Measurements from ENCODE around the gene LGALS3BP. TPM values are rescaled to one million over a fixed set of nuclear protein-coding genes. Genes with fewer than 3 reads are reported as not detected.
"Not testable (repeated sequence)": the region's sequence is repeated elsewhere in the genome, so short reads cannot be mapped to it uniquely, and the experiment has no call there.

Gene LGALS3BP
- total and polyA plus RNA-seq, 2 of the 8 experiments (the other 6 are each of a cell fraction or from before 2014, with no cell fraction given): 56.1 to 61.6 TPM

GRCh38 chr17:78962984-78963348 lies 16.8 kb downstream of the LGALS3BP start:
- H3K56ac ChIP-seq (replicated peaks; ENCODE audit: insufficient read length, low read depth, low read length); H3K23ac ChIP-seq (ENCODE audit: insufficient read length); FAIRE-seq; H4K5ac ChIP-seq (ENCODE audit: insufficient read length, low read depth, low read length); H2AK5ac ChIP-seq (ENCODE audit: low read depth, low read length); H3K4me2 ChIP-seq (ENCODE audit: insufficient read depth in 1 of 2, low read depth in 2 of 2, low read length in 2 of 2); H4K91ac ChIP-seq (replicated peaks; ENCODE audit: insufficient read length, low read length); H2BK5ac ChIP-seq (ENCODE audit: low read depth, low read length); POLR2A ChIA-PET (ENCODE audit: partially characterized antibody); DNase-seq (ENCODE audit: low read depth in 1 of 2, low spot score in 2 of 2); H2BK12ac ChIP-seq (ENCODE audit: low read depth, low read length); H3K14ac ChIP-seq (ENCODE audit: insufficient read length); H4K8ac ChIP-seq (ENCODE audit: extremely low read depth, insufficient read depth, low read length); H2AFZ ChIP-seq (ENCODE audit: low read length); H3K4me3 ChIP-seq (ENCODE audit: extremely low read depth in 1 of 4, insufficient read depth in 2 of 4, low read depth in 3 of 4, low read length in 4 of 4); H3K79me1 ChIP-seq (ENCODE audit: low read depth, low read length); H3K27me3 ChIP-seq (replicated peaks in 1 of 4; ENCODE audit: control insufficient read depth in 3 of 4, extremely low read depth in 1 of 4, insufficient read depth in 3 of 4, low read length in 3 of 4); H3K79me2 ChIP-seq (ENCODE audit: control insufficient read depth in 1 of 2, insufficient read depth in 2 of 2, low read length in 2 of 2); H2BK15ac ChIP-seq (ENCODE audit: low read length); H2BK20ac ChIP-seq (ENCODE audit: low read length); H3K18ac ChIP-seq (ENCODE audit: extremely low read depth, low read length); H3K4me1 ChIP-seq (replicated peaks in 1 of 4; ENCODE audit: control insufficient read depth in 3 of 4, insufficient read depth in 4 of 4, low read length in 3 of 4); H3K9me3 ChIP-seq (ENCODE audit: insufficient read depth in 2 of 2, low read depth in 1 of 2, low read length in 1 of 2); H2BK120ac ChIP-seq (replicated peaks; ENCODE audit: low read depth, low read length); H3K27ac ChIP-seq (ENCODE audit: low read depth, low read length); H3K4ac ChIP-seq (replicated peaks; ENCODE audit: insufficient read length, low read depth, low read length); H3K23me2 ChIP-seq (ENCODE audit: low read depth, low read length); H3K36me3 ChIP-seq (ENCODE audit: control insufficient read depth in 2 of 4, insufficient read depth in 4 of 4, low read length in 3 of 4); H4K20me1 ChIP-seq (replicated peaks in 1 of 2; ENCODE audit: control insufficient read depth in 1 of 2, insufficient read depth in 2 of 2, low read length in 2 of 2); H3K9ac ChIP-seq (replicated peaks in 1 of 4; ENCODE audit: extremely low read depth in 1 of 4, low read depth in 3 of 4, low read length in 3 of 4): not testable (repeated sequence)
- WGBS, 2 experiments (ENCODE audit: extremely low coverage in 1 of 2, insufficient coverage in 1 of 2, insufficient read length in 1 of 2, insufficient replicate concordance in 2 of 2, low coverage in 1 of 2, low lambda C conversion rate in 2 of 2, missing lambda C conversion rate in 1 of 2): 88% methylated on average over 6 of the region's 8 CpGs; no CpG with 5 or more reads in 1 of the 2 experiments
- CTCF ChIA-PET (ENCODE audit: partially characterized antibody): interaction anchor here (3.1 kb wide), 1 partner anchor 9 kb away, joined by 20 read pairs; no protein-coding TSS in a partner anchor

Measured in H1 (cell line).